Endothelial cell of umbilical vein (primary cell): Measurements from ENCODE around the gene CDC45. TPM values are rescaled to one million over a fixed set of nuclear protein-coding genes. Genes with fewer than 3 reads are reported as not detected.

Experiments used
- BruUV-seq: library from RNA; stranded (reverse); fragments of 400-500 nt; replicated peaks from 2 replicates; lab custom pipeline; 2021; lab: Mats Ljungman, UMichigan
- CTCF ChIA-PET: fragments of 300-600, 350-600 bp; sonication (Branson Sonifier 250); formaldehyde crosslinking; loops from one replicate; lab custom pipeline; 2021; ENCODE audit warnings: antibody characterized with exemption, inconsistent platforms; lab: Charles Lee
- POLR2A ChIA-PET: fragments of 300-600, 350-600 bp; sonication (Branson Sonifier 250); formaldehyde crosslinking; loops from one replicate; lab custom pipeline; 2021; ENCODE audit warnings: antibody characterized with exemption, inconsistent platforms; lab: Charles Lee
- DNase-seq: peaks from one replicate; pipeline ENCODE4 v3.0.0-alpha.2; 2011; ENCODE audit warnings: low read depth, low spot score
- FAIRE-seq: peaks from 2 replicates; lab custom pipeline; 2011; peaks lifted over from hg19 to GRCh38; lab: Jason Lieb, UNC
- H2AFZ ChIP-seq: 2 replicates; pipeline ENCODE4 v1.6.0; 2012; ENCODE audit warnings: low read depth, low read length, control low read depth, inconsistent platforms
- H3K27ac ChIP-seq: 2 replicates; pipeline ENCODE4 v1.5.1; 2011; ENCODE audit warnings: low read depth, mild to moderate bottlenecking, control low read depth, low read length, moderate library complexity; ENCODE audit not compliant: insufficient read depth
- H3K27me3 ChIP-seq, 2 experiments: 2 replicates each; pipeline versions ENCODE4 v1.6.0 to v1.6.1; 2011; ENCODE audit warnings: low read length in 2 of 2, mixed read lengths in 1 of 2; ENCODE audit not compliant: control insufficient read depth in 2 of 2, insufficient read depth in 2 of 2
- H3K36me3 ChIP-seq, 2 experiments: 2 replicates in 1 of 2; 3 replicates in 1 of 2; pipeline ENCODE4 v1.5.1; 2011; ENCODE audit warnings: low read length in 2 of 2, mild to moderate bottlenecking in 1 of 2, moderate library complexity in 1 of 2; ENCODE audit not compliant: control insufficient read depth in 2 of 2, insufficient read depth in 2 of 2; ENCODE audit errors: extremely low read depth in 1 of 2
- H3K4me1 ChIP-seq: 3 replicates; pipeline ENCODE4 v1.5.1; 2011; ENCODE audit warnings: mild to moderate bottlenecking, low read length; ENCODE audit not compliant: control insufficient read depth, insufficient read depth; ENCODE audit errors: extremely low read depth
- H3K4me2 ChIP-seq: 2 replicates; pipeline ENCODE4 v1.6.1; 2011; ENCODE audit warnings: low read length, control low read depth, mixed read lengths; ENCODE audit not compliant: insufficient read depth
- H3K4me3 ChIP-seq, 3 experiments: fragments of 200-600 bp in 1 of 3; sonication (generic), shearing (Covaris generic) in 1 of 3; replicated peaks in 1 of 3; 2 replicates each; pipeline ENCODE4 v1.5.1; 2011 to 2016; ENCODE audit warnings: control low read depth in 3 of 3, low read length in 3 of 3, mild to moderate bottlenecking in 2 of 3, inconsistent platforms in 1 of 3, low read depth in 1 of 3, moderate library complexity in 1 of 3; ENCODE audit not compliant: insufficient read depth in 1 of 3
- H3K79me2 ChIP-seq: 2 replicates; pipeline ENCODE4 v1.6.0; 2012; ENCODE audit warnings: low read length, inconsistent platforms; ENCODE audit not compliant: control insufficient read depth, insufficient read depth
- H3K9ac ChIP-seq: replicated peaks from 2 replicates; pipeline ENCODE3; 2011; ENCODE audit warnings: low read length, control low read depth; ENCODE audit not compliant: insufficient read depth; ENCODE audit errors: extremely low read depth
- H3K9me1 ChIP-seq: replicated peaks from 3 replicates; pipeline ENCODE4 v1.6.0; 2011; ENCODE audit warnings: mild to moderate bottlenecking, low read length; ENCODE audit not compliant: control insufficient read depth, insufficient read depth; ENCODE audit errors: extremely low read depth
- H3K9me3 ChIP-seq: replicated peaks from 2 replicates; pipeline ENCODE4 v1.5.1; 2012; ENCODE audit warnings: low read length, inconsistent platforms; ENCODE audit not compliant: control insufficient read depth, insufficient read depth
- H4K20me1 ChIP-seq: replicated peaks from 2 replicates; pipeline ENCODE3; 2011; ENCODE audit warnings: mild to moderate bottlenecking, low read length; ENCODE audit not compliant: control insufficient read depth, insufficient read depth; ENCODE audit errors: extremely low read depth
- EZH2 ChIP-seq: IDR thresholded peaks from 2 replicates; pipeline ENCODE4 v1.6.1; 2012; ENCODE audit warnings: borderline replicate concordance, low read depth, mild to moderate bottlenecking, moderate library complexity, low read length, inconsistent platforms; ENCODE audit not compliant: severe bottlenecking
- FOS ChIP-seq: IDR thresholded peaks from 2 replicates; pipeline ENCODE4 v1.6.1; 2011; ENCODE audit warnings: mild to moderate bottlenecking, low read length, moderate library complexity, borderline replicate concordance; ENCODE audit not compliant: insufficient read depth
- GATA2 ChIP-seq: IDR thresholded peaks from 2 replicates; pipeline ENCODE4 v1.7.0; 2011; ENCODE audit warnings: low read depth, mild to moderate bottlenecking, moderate library complexity, mixed read lengths, low read length; ENCODE audit not compliant: insufficient read length, insufficient read depth
- JUN ChIP-seq: IDR thresholded peaks from 2 replicates; pipeline ENCODE4 v1.6.1; 2011; ENCODE audit warnings: borderline replicate concordance, low read depth; ENCODE audit not compliant: insufficient read length, insufficient read depth
- MYC ChIP-seq: IDR thresholded peaks from one replicate; pipeline ENCODE4 v1.6.1; 2011; ENCODE audit warnings: mild to moderate bottlenecking, low read depth, low read length
- POLR2A ChIP-seq: IDR thresholded peaks from 2 replicates; pipeline ENCODE4 v1.6.1; 2012; ENCODE audit warnings: low read depth, mild to moderate bottlenecking, control low read depth, low read length
- POLR2AphosphoS5 ChIP-seq: IDR thresholded peaks from 2 replicates; pipeline ENCODE4 v1.6.1; 2012; ENCODE audit warnings: low read depth, mild to moderate bottlenecking, control low read depth, low read length, moderate library complexity; ENCODE audit not compliant: insufficient read depth
- dilution Hi-C: fragments of 300-500 bp; cut with MboI; formaldehyde crosslinking; loops from one replicate; pipeline ENCODE4 v1.15.0; 2019; ENCODE audit warnings: low sequenced_read_pairs; ENCODE audit not compliant: extremely low pct_ligation_motif_present
- intact Hi-C: fragments of 100-400 bp; cut with micrococcal nuclease; formaldehyde crosslinking; loops from one replicate; pipeline ENCODE4 v1.10.0; 2022
- polyA plus RNA-seq, 4 experiments: library from polyadenylated mRNA; depleted of rRNA in 3 of 4; stranded (reverse) in 3 of 4; unstranded in 1 of 4; fragments of >200 nt; gene quantifications; 2 replicates each; pipeline versions ENCODE4 v1.2.1 to v1.2.3, GENCODE V29; 2011 to 2012; ENCODE audit warnings: missing spikeins in 1 of 4
- total RNA-seq: library from RNA; stranded (reverse); gene quantifications from 2 replicates; pipeline ENCODE4 v1.2.3, GENCODE V29; 2021
- TF ChIP-seq, protein P1 (sequence below), 2 donors: IDR thresholded peaks; 1 replicate in 1 of 2; 2 replicates in 1 of 2; pipeline ENCODE4 v1.5.1; 2011; ENCODE audit warnings: low read length in 2 of 2, mild to moderate bottlenecking in 2 of 2, moderate library complexity in 2 of 2, control low read depth in 1 of 2, inconsistent platforms in 1 of 2, low read depth in 1 of 2; ENCODE audit not compliant: insufficient read depth in 1 of 2; ENCODE audit errors: extremely low read depth in 1 of 2
- TF ChIP-seq, protein P2 (sequence below): IDR thresholded peaks from 2 replicates; pipeline ENCODE4 v1.6.1; 2011; ENCODE audit not compliant: insufficient read depth, insufficient read length

Gene CDC45
- total and polyA plus RNA-seq, 2 donors (not counting 3 experiments of a cell fraction or from before 2014, with no cell fraction given): 36.6 to 40.6 TPM

DNA sequence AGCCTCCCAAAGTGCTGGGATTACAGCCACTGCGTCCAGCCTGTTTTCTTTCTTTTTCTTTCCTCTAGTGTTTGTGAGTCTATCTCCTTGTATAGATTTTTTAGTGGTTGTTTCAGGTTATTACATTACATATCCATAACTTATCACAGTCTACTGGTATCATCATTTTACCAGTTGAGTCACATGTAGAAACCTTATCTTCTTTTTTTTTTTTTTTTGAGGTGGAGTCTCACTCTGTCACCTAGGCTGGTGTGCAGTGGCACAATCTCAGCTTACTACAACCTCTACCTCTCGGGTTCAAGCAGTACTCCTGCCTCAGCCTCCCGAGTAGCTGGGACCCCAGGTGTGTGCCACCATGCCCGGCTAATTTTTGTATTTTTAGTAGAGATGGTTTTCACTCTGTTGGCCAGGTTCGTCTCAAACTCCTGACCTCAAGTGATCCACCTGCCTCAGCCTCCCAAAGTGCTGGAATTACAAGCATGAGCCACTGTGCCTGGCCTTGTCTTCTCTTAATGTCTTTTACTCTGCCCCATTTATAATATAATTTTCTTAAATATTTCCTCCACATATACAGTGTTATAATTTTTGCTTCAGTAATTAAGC, 11.0 kb downstream of the CDC45 start:
- FAIRE-seq (no peak), DNase-seq (no peak)
- no peaks in the 10 kb centered on the region for H3K9me3 ChIP-seq
- H4K20me1 ChIP-seq: no peaks in the 10 kb centered on the region
- peaks cover 2% of the 10 kb centered on the region for H3K79me2 ChIP-seq
- dilution Hi-C loops: no loop called here
- H3K9me1 ChIP-seq: no peaks in the 10 kb centered on the region
- no peak overlapping the region for H3K4me2 ChIP-seq
- no peaks in the 10 kb centered on the region for H3K4me1 ChIP-seq
- peaks cover 0 to 9% of the 10 kb centered on the region in 2 experiments for H3K36me3 ChIP-seq
- H3K27ac ChIP-seq: no peak overlapping the region
- intact Hi-C loops: no loop called here
- H2AFZ ChIP-seq: no peak overlapping the region
- CTCF ChIA-PET: interaction anchor here (0.6 to 3.2 kb wide), 6 partner anchors 11 to 543 kb away, joined by 3 to 35 read pairs (median 4); partner anchors contain the start of gene CDC45
- no peak overlapping the region for H3K4me3 ChIP-seq
- no peak overlapping the region for H3K9ac ChIP-seq
- no TSS peak for BruUV-seq
- POLR2A ChIA-PET: no interaction called here
- TF ChIP-seq JUN: no peak
- TF ChIP-seq, protein P1, sequence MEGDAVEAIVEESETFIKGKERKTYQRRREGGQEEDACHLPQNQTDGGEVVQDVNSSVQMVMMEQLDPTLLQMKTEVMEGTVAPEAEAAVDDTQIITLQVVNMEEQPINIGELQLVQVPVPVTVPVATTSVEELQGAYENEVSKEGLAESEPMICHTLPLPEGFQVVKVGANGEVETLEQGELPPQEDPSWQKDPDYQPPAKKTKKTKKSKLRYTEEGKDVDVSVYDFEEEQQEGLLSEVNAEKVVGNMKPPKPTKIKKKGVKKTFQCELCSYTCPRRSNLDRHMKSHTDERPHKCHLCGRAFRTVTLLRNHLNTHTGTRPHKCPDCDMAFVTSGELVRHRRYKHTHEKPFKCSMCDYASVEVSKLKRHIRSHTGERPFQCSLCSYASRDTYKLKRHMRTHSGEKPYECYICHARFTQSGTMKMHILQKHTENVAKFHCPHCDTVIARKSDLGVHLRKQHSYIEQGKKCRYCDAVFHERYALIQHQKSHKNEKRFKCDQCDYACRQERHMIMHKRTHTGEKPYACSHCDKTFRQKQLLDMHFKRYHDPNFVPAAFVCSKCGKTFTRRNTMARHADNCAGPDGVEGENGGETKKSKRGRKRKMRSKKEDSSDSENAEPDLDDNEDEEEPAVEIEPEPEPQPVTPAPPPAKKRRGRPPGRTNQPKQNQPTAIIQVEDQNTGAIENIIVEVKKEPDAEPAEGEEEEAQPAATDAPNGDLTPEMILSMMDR (IDR thresholded peaks at IDR 0.05; ENCODE audit: extremely low read depth in 1 of 2, insufficient read depth in 1 of 2, low read depth in 1 of 2, low read length in 2 of 2): no peak
- TF ChIP-seq POLR2A: no peak
- no peak for TF ChIP-seq GATA2
- TF ChIP-seq EZH2: no peak
- no peak for TF ChIP-seq FOS
- no peak for TF ChIP-seq MYC
- TF ChIP-seq, protein P2, sequence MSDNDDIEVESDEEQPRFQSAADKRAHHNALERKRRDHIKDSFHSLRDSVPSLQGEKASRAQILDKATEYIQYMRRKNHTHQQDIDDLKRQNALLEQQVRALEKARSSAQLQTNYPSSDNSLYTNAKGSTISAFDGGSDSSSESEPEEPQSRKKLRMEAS: no peak
- TF ChIP-seq POLR2AphosphoS5: no peak
- H3K27me3 ChIP-seq: no peaks in the 10 kb centered on the region
